HG02588 (cell line): ENCODE data around the gene SCAF1.
"Not testable (repeated sequence)": the region's sequence is repeated elsewhere in the genome, so short reads cannot be mapped to it uniquely, and the experiment has no call there.

Source experiments
- ATAC-seq: cut with Tn5 transposase; IDR thresholded peaks from one replicate; pipeline ENCODE4 v1.9.1; 2021; ENCODE audit warnings: mild to moderate bottlenecking, moderate library complexity; ENCODE audit not compliant: unreplicated experiment

The SCAF1 gene

DNA sequence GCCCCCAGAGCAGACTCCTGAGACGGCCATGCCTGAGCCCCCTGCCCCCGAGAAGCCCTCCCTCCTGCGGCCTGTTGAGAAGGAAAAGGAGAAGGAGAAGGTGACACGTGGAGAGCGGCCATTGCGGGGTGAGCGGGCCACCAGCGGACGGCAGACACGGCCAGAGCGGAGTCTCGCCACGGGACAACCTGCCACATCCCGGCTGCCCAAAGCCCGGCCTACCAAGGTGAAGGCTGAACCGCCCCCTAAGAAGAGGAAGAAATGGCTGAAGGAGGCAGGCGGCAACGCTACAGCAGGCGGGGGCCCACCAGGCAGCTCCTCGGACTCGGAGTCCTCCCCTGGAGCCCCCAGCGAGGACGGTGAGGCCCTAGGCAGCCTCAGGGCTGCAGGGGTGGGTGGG is 26.1 kb upstream of the SCAF1 start:
- no peak for ATAC-seq

- ATAC-seq = no peak
Observed at GRCh38 chr19:49616532-49616931, 25.5 kb upstream of the SCAF1 start.

DNA sequence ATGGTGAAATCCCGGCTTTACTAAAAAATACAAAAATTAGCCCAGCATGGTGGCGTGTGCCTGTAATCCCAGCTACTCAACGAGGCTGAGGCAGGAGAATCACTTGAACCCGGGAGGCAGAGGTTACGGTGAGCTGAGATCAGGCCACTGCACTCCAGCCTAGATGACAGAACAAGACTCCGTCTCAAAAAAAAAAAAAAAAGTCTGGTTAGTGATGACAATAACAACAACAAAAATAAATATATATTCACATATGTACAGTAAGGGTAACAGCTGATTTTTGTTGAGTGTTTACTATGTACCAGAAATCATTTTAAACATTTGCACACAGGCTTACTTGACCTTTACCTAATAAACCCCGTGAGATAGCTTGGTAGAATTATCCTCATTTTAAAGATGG is 25.1 kb upstream of the SCAF1 start:
- no peak for ATAC-seq

GRCh38 chr19:49617860-49618259 is 24.1 kb upstream of the SCAF1 start:
- ATAC-seq = not testable (repeated sequence)

GRCh38 chr19:49624967-49625910 is 16.8 kb upstream of the SCAF1 start:
- ATAC-seq = no peak

DNA sequence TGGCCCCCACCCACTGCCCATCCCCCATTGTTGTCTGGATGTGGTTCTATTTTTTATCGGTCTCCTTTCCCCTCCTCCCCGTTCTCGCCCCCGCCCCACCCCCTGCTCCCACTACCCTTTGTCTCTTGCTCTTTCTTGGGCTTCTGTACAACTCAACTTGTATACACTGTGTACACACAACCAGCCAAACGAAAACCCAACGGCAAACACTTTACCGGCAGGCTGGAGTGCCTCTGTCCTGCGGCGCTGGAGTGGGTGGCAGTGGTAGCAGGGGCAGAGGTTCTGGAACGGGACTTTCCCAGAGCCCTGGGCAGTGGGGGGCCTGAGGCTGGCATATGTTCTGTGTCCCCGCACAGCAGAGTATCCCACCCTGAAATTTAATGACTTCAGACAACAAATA is 15.8 kb upstream of the SCAF1 start:
- no peak for ATAC-seq

DNA sequence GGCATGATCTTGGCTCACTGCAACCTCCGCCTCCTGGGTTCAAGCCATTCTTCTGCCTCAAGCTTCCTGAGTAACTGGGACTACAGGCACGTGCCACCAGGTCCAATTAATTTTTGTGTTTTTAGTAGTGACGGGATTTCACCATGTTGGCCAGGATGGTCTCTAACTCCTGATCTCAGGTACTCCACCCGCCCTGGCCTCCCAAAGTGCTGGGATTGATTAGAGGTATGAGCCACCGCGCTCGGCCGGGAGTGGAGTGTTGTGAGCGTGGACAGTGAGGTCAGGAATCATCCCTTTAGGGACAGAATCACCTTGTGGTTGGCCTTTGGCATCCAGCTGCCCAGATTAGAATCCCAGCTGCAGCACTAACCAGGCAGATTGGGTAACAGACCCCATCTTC is 12.3 kb upstream of the SCAF1 start:
- no peak for ATAC-seq

- no peak for ATAC-seq
Observed at GRCh38 chr19:49631014-49631588, 10.9 kb upstream of the SCAF1 start.

GRCh38 chr19:49631610-49632192 is 10.3 kb upstream of the SCAF1 start:
- ATAC-seq = no peak

- no peak for ATAC-seq
Observed at GRCh38 chr19:49632576-49632975, 9.4 kb upstream of the SCAF1 start.

- ATAC-seq = not testable (repeated sequence)
Observed at GRCh38 chr19:49633273-49633672, 8.7 kb upstream of the SCAF1 start.

DNA sequence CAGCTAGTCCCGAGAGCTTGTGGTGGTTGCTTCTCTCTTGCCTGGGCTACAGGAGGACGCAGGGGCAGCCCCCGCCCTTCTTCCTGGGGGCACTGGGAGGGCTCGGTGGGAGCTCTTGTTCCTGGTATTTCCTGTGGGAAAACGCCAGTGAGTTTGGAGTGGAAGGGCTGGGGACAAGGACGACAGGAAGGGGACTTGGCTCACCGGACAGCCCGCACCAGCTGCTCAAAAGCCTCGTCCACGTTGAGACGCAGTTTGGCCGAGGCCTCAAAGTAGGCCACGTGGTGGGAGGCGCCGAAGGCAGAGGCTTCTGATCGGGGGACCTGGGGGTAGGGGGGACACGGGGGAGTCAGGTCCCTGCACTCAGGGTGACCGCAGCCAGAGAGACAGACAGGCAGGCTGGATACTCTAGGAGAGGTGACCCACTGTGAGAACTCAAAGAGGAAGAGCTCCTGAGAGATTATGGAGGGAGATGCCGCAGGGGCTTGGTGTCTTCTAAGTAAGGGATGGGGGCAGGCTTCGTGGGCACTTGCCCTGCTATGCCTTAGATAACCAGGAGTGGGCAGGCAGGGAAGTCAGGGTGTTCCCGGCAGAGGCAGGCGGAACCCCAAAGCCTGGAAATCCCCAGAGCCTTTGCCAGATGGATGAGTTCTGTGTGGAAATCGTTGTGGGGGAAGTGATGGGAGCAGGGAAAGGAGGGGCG is 6.3 kb upstream of the SCAF1 start:
- ATAC-seq = no peak

DNA sequence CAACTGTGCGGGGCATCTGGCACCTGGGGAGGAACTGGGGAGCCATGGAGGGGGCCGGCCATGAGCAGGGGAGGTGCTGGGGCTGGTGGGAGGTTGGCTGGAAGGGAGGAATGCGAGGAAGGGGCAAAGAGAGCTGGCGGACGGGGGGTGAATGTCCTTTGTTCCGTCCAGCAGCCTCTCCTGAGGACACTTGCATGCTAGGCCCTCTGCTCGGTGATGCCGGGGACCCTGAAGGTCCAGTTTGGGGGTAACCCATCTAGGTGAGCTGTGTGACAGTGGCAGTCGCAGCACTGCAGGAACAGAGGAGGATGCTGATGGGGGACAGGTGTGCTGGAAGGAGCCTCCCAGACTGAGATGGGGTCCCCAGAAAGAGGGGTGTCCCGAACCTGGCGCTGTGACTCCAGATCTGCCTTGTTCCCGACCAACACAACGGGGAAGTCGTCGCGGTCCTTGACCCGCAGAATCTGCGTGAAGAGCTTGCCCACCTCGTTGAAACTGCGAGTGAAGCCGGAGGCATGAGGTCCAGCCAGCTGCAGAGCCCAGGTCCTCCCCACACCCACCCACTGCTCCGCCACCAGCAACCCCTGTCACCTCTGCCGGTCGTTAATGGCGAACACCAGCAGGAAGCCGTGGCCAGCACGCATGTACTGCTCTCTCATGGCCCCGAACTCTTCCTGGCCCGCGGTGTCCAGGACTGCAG is 5.6 kb upstream of the SCAF1 start:
- no peak for ATAC-seq

DNA sequence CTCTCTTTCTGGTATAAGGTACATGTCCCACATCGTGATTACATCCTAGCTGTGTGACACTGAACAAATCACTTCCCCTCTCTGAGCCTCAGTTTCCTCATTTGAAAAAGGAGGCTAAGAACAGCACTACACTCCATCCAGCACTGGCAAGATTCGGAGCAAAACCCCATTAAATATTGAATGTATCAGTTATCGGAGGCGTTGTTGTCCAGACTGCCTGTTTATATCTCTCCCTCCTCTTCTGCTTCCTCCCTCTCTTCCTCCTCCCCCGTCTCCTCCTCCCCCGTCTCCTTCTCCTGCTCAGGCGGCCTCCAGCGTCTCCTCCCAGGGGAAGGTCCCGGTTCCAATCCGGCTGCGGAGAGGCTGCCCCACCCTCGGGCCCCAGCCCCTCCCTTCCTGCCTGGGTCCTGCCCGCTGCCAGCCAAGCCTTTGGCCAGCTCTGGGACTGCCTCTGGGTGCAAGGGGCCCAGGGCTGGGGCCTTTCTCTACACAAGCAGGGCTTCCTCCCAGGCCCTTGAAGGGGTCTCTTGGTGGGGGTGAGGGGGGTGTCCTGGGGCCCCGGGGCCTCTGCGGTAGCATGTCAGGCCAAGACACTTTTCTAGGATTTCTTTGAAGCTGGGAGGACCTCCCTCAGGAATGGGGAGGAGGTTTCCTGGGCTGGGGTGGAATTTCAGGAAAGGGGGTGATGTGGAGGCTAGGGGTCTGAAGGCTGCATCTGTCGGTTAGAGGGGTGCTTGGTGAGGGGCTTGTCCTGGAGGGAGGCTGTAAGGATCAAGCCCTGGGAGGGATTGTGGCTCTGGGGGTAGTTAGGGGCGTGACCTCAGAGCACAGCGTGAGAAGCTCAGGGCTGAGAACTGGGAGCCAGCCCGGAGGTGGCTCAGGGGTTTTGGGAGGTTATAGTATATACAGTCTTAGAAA is 3.9 kb upstream of the SCAF1 start:
- no peak for ATAC-seq

GRCh38 chr19:49639401-49640112 is 2.5 kb upstream of the SCAF1 start:
- no peak for ATAC-seq

- ATAC-seq = peak; percentile 50
Observed at GRCh38 chr19:49640113-49640898, 1.7 kb upstream of the SCAF1 start, which contains the start of gene RRAS. Gene RRAS, minus strand, starts transcription at chr19:49640143. Its CDS starts 45 bp downstream, at chr19:49640098.

- no peak for ATAC-seq
Observed at GRCh38 chr19:49642492-49643035, 555 bp downstream of the SCAF1 start.

- no peak for ATAC-seq
Observed at GRCh38 chr19:49643466-49643865, 1.5 kb downstream of the SCAF1 start.
